ENCODE measurements around the gene LRRC8B. TPM values are rescaled to one million over a fixed set of nuclear protein-coding genes. Genes with fewer than 3 reads are reported as not detected.

LRRC8B gene
- total RNA-seq, 2 donors from 2014 or later: 39.2 to 39.4 TPM

DNA sequence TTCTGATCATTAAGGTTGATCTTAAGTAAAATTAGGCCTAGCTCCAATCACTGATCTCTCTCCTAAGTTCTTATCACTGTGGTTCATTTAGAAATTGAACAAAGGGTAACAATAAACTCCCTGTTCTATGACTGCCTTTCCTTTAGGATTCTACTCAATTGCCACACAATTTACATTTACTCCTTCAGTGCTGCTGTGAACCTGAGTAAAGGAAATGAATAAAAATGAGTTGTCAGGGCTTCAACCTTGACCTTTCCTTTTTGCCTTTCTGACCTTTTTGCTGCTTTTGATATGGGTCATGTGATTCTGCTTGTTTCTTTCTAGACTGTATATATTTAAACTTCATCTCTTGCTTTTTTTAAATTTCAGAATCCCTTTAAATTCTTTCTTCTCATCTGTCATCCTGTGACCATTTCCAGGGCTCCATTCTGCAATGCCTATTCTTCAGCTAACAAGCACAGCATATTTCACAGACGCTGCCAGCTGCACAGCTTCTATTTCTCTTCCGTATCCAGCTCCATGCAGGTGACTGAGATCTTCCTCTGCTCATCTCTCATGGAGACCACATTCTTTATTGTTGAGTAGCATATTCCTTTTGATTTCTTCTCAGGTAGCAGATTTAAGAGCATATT is 3.2 kb downstream of the LRRC8B start:
- 90 to 96% methylated on average over 2 of the region's 2 CpGs for whole genome bisulfite sequencing, 2 experiments (ENCODE audit: insufficient coverage in 1 of 2, insufficient read length in 1 of 2)
- H3K27ac Mint-ChIP-seq: no peak overlapping the region
- H3K36me3 Mint-ChIP-seq (ENCODE audit: low read depth): peaks cover 6% of the 10 kb centered on the region
- peaks cover 25% of the 10 kb centered on the region for H3K36me3 ChIP-seq (ENCODE audit: control insufficient read depth, insufficient read depth, low read length)
- H3K9ac ChIP-seq (ENCODE audit: extremely low read depth, low read length, poor library complexity, severe bottlenecking): no peak overlapping the region
- peak overlapping the region; percentile 51 for H3K27ac ChIP-seq (ENCODE audit: low read depth, low read length)
- peaks cover 42% of the 10 kb centered on the region for H3K4me1 Mint-ChIP-seq
- no peaks in the 10 kb centered on the region for H3K9me3 ChIP-seq (ENCODE audit: control insufficient read depth, low read length)
- peak overlapping the region; percentile 96 for H3K4me3 ChIP-seq (ENCODE audit: low read length)
- no peaks in the 10 kb centered on the region for H3K27me3 ChIP-seq (ENCODE audit: control insufficient read depth, insufficient read depth, low read length, poor library complexity, severe bottlenecking)
- no peak for TF ChIP-seq CTCF (conservative IDR thresholded peaks at IDR 0.05)
- H3K27me3 Mint-ChIP-seq (ENCODE audit: insufficient read depth): peaks cover 2% of the 10 kb centered on the region
- no peak for DNase-seq
- H3K9me3 Mint-ChIP-seq: no peaks in the 10 kb centered on the region
- H3K4me3 Mint-ChIP-seq: no peak overlapping the region
- H3K4me1 ChIP-seq (ENCODE audit: control insufficient read depth, insufficient read depth, low read length): peaks cover 13% of the 10 kb centered on the region

DNA sequence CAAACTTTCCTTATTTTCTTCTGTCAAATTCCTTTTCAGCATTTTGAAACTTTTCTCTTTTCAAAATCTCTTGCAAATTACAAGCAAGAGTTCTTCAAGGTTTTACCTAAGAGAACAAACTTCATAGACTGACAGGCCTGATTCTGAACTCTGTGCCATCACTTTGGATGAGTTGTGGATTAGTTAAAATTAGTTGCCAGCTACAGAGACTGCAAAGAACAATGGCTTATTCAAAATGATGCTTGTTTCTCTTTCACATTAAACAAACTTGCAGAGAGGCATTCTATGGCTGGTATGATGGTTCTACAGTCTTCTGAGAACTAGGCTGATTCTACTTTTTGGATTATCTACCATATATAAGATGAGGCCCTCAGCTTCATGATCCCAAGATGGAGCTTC is 3.8 kb downstream of the LRRC8B start:
- peaks cover 25% of the 10 kb centered on the region for H3K36me3 ChIP-seq (ENCODE audit: control insufficient read depth, insufficient read depth, low read length)
- no peak overlapping the region for H3K4me3 ChIP-seq (ENCODE audit: low read length)
- H3K9me3 ChIP-seq (ENCODE audit: control insufficient read depth, low read length): no peaks in the 10 kb centered on the region
- H3K4me1 ChIP-seq (ENCODE audit: control insufficient read depth, insufficient read depth, low read length): peaks cover 14% of the 10 kb centered on the region
- H3K27ac ChIP-seq (ENCODE audit: low read depth, low read length): no peak overlapping the region
- no peaks in the 10 kb centered on the region for H3K27me3 ChIP-seq (ENCODE audit: control insufficient read depth, insufficient read depth, low read length, poor library complexity, severe bottlenecking)
- Mint-ChIP-seq H3K4me3 (no peak overlapping the region), H3K9me3 (no peaks in the 10 kb centered on the region), H3K27me3 (ENCODE audit: insufficient read depth) (no peaks in the 10 kb centered on the region), H3K27ac (no peak overlapping the region), H3K4me1 (peaks cover 47% of the 10 kb centered on the region), H3K36me3 (ENCODE audit: low read depth) (peaks cover 7% of the 10 kb centered on the region)
- no peak for DNase-seq
- no peak for TF ChIP-seq CTCF (conservative IDR thresholded peaks at IDR 0.05)
- H3K9ac ChIP-seq (ENCODE audit: extremely low read depth, low read length, poor library complexity, severe bottlenecking): no peak overlapping the region

DNA sequence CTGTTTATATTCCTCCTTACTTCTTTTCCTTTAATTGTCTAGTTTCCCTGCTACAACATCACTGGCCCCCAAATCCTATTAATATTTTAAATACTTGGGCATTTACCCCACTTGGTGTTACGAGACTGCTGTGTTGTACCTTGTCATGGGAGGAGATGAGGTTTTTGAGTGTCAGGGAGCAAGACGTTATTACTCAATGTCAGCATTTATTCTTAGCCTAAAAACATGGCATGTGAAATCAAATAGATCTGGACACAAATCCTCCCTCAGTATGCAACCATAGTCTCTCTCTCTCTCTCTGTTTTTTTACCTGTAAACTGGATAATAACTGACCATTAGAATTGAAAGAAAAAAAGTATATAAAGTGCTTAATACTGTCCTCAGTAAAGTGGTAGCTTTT is 4.6 kb downstream of the LRRC8B start:
- TF ChIP-seq CTCF (conservative IDR thresholded peaks at IDR 0.05): no peak
- Mint-ChIP-seq H3K36me3 (ENCODE audit: low read depth) (peaks cover 7% of the 10 kb centered on the region), H3K4me3 (no peak overlapping the region), H3K4me1 (peaks cover 47% of the 10 kb centered on the region), H3K27me3 (ENCODE audit: insufficient read depth) (no peaks in the 10 kb centered on the region), H3K9me3 (no peaks in the 10 kb centered on the region), H3K27ac (no peak overlapping the region)
- Histone ChIP-seq H3K36me3 (ENCODE audit: control insufficient read depth, insufficient read depth, low read length) (peaks cover 25% of the 10 kb centered on the region), H3K4me3 (ENCODE audit: low read length) (no peak overlapping the region), H3K27ac (ENCODE audit: low read depth, low read length) (no peak overlapping the region), H3K4me1 (ENCODE audit: control insufficient read depth, insufficient read depth, low read length) (peaks cover 14% of the 10 kb centered on the region), H3K27me3 (ENCODE audit: control insufficient read depth, insufficient read depth, low read length, poor library complexity, severe bottlenecking) (no peaks in the 10 kb centered on the region), H3K9ac (ENCODE audit: extremely low read depth, low read length, poor library complexity, severe bottlenecking) (no peak overlapping the region), H3K9me3 (ENCODE audit: control insufficient read depth, low read length) (no peaks in the 10 kb centered on the region)
- WGBS, 2 experiments (ENCODE audit: insufficient coverage in 1 of 2, insufficient read length in 1 of 2): 92% methylated on average over 2 of the region's 2 CpGs; no CpG with 5 or more reads in 1 of the 2 experiments
- no peak for DNase-seq
